GM10847 (cell line): ENCODE results near the gene LPGAT1.

Experiments
- POLR2A ChIP-seq: IDR thresholded peaks from 2 replicates; pipeline ENCODE4 v1.6.1; 2011; ENCODE audit not compliant: insufficient read length; ENCODE audit errors: extremely low read depth

Gene LPGAT1

DNA sequence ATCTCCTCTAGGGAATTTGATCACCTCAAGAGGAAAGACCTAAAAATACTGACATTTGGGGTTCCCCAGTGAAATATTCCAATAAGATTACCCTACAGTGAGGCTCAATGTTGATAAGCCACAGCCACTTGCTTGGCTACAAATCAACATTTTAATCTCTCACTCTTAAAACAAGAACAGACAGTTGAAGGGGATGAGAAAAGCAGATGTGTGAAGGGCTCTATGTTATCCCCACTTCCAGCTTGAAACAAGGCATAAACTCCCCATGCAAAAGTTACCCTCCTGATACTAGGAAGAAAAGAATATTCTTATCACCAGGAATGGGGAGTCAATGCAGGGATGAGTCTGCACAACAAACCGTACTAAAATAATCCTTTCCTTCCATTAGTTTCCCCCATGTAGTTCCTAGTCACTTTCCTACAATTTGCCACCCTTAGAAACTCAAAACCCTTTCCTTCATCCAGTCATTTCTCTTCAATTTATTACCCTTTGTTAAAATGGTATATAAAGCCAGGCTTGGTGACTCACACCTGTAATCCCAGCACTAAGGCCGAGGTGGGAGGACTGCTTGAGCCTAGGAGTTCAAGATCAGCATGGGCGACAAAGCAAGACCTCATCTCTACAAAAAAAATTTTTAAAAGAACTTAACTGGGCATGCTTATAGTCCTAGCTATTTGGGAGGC is 29.5 kb downstream of the LPGAT1 start:
- no peak for TF ChIP-seq POLR2A

DNA sequence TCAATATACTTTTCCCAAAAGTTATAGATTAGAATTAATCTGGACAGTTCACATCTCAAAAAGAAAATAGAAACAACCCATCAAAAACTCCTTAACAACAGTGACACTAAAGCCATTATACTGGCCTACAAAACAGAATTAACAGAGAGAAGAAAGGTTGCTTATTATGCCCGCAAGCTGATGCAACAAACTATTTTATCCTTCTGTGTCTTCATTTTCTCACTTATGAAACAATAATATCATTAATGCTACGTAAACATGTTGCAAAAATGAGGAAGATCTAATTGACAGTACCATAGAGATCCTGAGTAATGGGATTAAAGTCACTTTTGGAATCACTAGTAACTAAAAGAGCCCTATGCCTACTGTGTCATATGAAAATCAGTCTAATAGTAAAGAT is 32.6 kb downstream of the LPGAT1 start:
- no peak for TF ChIP-seq POLR2A

DNA sequence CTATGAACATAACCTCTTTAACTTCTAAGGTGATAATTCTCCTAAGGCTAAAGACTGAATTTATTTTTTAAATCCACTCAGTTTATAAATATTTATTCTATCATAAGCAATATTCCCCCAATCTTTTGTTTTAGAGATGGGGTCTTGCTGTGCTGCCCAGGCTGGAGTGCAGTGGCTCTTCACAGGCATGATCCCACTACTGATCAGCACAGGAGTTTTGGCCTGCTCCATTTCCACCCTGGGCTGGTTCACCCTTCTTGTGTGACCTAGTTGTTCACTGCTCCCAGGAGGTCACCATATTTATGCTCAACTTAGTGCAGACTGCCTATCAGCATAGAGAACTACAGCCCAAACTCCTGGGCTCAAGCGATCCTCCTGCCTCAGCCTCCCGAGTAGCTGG is 38.6 kb downstream of the LPGAT1 start:
- TF ChIP-seq POLR2A, result no peak

DNA sequence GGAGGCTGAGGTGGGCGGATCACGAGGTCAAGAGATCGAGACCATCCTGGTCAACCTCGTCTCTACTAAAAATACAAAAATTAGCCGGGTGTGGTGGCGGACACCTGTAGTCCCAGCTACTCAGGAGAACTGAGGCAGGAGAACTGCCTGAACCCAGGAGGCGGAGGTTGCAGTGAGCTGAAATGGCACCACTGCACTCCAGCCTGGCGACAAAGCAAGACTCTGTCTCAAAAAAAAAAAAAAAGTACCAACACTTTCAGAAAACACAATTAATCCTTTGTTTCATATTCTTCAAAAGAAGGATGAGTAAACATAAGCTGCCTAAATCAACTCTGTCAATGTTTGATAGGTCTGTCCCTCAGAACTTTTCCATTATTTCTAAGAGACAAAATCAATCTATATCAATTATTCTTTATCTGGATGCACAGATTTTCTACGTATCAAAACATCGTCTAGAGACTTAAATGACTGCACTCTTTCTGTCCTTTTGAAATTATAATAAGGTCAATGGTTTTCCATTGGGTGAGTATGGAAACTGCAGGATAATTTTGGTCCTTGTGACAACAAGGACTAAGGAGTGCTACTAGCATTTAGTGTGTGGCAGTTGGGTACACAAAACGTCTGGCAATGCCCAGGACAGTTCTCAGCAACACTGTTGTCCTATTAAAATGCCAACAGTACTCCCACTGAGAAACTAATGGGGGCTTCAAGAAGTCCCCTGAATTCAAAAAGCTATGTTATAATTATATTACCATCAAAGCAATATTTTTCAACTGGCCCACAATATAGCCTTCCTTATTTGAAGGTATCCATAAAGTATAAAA is 40.7 kb downstream of the LPGAT1 start:
- TF ChIP-seq POLR2A, result no peak

DNA sequence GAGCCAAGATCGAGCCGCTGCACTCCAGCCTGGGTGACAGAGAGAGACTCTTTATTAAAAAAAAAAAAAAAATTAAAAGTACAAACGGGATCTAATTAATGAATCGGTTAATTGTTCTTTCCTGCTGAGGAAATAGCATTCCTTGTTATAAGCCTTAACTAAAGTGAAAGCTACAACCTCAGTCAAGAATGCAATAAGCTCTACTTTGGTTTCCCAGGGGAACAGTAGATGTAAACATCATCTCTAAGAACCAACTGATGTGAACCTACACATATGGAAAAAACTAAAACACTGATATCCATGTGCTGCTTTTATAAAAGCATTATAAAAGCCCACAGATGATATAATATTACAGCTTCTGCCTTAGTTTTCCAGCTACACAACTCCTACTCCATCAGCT is 41.9 kb downstream of the LPGAT1 start:
- no peak for TF ChIP-seq POLR2A

DNA sequence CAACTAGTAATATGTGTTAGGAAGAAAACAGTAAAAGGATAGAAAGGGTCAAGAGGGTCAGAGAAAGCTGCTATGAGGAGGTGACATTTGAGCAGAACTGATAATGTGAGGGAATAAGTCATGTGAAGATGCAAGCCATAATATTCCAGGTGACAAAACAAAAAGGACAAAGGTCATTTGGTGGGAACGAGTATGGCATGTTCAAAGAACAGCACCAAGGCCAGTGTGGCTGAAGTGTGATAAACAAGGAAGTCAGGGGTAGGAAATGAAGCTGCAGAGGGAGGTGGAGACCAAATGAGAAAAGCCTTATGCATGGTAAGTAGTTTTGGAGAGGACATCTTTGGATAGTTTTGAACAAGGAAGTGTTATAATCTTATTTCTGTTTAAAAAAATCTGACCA is 46.7 kb downstream of the LPGAT1 start:
- no peak for TF ChIP-seq POLR2A

DNA sequence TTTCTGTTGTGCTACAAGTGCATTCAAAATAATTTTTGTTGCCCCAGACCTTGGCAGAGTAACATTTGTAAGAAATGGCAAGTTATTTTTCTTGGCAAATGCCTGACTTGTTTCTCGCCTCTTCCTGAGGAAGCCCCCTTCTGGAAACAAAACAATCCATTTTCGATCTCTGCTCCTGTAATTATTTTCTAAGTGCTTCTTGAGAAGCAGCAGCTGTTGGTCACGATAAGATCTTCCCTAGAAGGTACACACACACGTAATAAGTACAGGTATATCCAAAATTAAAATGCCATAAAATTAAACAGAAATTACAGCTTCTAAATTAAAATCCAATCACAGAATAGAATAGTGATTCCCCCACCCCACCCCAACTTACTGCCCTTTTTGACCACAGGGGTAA is 47.3 kb downstream of the LPGAT1 start:
- TF ChIP-seq POLR2A, result no peak

DNA sequence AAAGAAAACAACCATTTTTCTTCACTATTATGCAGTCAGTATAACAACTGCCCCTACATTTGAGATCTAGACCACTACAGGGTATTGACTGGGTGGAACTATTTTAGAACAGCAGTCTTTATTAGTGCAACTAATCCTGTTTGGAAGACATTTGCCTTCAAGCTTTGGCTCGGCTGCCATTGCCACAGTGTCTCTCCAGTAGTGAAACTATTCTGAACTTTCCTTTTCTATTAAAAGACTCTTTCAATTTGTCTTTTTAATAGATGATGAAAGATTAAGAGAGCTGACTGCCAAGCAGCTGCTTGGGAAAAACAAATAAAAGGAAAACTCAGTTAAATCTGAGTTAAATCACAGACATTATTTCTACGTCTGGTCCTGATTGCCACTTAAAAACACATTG is 49.3 kb downstream of the LPGAT1 start:
- no peak for TF ChIP-seq POLR2A

DNA sequence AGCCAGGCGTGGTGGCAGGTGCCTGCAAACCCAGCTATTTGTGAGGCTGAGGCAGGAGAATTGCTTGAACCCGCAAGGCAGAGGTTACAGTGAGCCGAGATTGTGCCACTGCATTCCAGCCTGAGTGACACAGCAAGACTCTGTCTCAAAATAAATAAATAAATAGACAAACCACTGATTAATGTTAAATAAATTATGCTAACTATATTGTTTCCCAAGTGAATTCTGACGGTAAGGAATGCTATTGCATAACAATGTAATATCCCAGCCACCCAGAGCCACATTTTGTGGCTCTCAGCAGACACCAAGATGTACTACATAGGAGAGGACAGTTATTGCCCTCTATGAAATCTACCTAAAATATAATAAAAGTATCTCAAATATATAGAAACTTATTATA is 55.4 kb downstream of the LPGAT1 start:
- TF ChIP-seq POLR2A, result no peak

DNA sequence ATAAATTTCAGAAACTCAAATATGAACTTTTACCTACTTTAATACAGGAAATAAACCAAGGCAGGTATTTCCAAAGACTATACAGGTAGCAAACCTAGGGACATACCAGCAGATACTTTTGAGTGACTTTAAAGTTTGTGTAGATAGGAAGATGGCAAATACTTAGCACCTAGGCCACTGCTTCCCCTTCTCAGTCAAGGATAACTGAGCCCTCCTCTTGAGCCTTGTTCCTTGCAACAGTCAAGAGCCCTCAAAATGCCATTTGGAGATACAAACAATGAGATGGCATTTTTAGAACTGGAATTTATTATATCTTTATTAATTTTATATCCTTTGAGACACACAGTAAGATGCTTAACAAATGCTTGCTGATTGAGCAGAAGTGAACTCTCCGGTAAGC is 65.9 kb downstream of the LPGAT1 start:
- no peak for TF ChIP-seq POLR2A

DNA sequence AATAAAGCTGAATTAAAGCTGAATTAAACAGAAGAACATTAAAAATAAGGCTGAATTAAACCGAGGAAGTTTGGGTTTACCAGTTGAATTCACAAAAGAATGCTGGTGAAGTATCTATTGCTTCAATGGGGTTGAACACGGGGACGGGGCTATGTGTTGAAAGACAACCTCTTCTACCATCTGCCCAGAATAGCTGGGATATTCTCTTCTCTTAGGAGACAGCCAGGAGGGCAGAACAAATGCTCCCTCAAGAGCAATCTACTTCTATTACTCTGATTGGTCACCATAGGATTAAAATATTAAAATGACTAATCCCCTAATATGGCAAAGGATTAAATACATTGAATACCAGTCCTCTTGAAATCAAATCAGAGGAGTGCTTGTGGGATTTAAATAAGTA is 68.4 kb downstream of the LPGAT1 start:
- TF ChIP-seq POLR2A, result no peak

DNA sequence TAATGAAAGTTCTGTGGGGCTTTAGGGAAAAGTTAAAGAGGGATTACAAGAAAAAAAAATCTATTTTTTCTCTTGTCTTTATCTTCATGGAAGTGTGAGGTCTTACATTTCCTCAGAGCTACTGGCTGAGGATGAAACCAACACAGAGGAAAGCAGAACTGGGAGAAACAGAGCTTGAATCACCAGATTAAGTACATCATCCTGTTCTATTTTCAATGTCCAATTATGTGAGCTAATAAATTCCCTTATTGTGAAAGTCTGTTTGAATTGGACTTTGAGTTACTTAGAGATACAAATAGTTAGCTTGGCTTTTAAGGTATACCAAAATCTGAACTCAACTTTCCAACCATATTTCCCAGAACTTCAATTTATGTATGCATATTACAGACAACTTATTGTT is 69.2 kb downstream of the LPGAT1 start:
- no peak for TF ChIP-seq POLR2A

DNA sequence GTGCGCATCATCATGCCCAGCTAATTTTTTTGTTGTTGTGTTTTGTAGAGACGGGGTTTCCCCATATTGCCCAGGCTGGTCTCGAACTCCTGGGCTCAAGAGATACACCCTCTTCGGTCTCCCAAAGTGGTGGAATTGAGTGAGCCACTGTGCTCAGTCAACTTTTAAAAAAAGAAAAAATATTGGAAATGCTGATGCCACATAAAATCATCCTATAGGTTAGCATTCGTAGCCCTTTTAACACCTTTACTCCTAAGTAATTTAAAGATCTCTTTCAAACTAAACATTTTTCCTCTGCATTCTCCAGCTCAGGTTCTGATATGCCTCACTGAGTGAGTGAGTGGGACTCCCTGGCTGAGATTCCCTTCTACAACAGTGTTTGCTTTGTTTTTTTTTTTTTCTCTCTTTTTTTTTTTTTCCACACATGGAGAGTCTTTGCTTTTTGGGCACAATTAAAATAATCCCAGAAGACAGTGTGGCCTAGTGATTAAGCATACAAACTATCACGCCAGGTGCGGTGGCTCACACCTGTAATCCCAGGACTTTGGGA is 74.0 kb downstream of the LPGAT1 start:
- TF ChIP-seq POLR2A, result no peak

DNA sequence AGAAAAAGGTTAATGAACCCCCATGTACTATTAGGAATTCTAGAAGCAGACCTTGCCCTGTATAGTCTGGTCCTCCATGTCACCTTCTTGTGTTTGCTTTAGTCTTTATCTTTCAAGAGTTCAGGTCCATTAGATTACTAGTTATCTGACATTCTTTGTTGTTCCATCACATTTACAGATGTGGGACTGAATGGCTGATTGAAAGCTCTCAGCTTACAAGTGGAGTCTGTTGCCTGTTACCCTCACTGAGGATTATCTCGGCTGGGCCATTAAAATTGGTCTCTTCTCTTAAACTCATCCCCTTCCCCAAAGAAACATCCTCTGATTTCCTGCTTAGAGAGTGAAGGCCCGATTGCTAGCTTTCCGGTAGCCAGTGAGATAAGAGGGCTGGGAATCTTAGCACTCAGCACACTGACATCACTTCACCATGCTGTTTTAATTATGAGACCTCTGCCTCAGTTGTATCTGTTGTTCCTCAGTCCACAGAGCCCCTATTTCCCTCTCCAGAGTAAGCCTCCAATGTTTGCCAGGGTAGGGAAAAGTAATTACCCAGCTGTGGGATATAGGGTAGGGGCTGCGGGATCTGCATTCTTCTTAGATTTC is 76.8 kb downstream of the LPGAT1 start:
- no peak for TF ChIP-seq POLR2A

DNA sequence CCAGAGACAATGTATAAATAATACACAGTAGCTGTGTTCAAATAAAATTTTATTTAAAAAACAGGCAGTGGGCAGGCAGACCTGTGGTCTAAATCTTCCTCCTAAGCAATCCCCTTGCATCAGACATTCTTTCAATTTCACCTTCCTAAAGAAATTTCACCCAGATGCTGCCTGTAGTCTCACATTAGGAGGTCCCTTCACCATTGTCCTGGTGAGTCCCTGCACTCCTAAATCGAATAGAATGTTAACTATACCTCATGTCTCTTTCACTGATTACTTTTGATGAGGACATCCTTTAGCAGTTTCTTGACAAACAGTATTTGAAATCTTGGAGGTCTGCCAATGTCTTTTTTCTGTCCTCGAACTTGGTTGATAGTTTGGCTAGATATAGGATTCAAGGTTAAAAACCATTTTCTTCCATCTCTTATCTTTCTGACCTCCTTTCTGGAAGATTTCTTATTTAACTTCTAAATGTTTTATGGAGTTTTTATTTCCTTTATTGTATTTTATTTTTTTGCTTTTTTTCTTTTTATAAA is 77.5 kb downstream of the LPGAT1 start:
- TF ChIP-seq POLR2A, result no peak

DNA sequence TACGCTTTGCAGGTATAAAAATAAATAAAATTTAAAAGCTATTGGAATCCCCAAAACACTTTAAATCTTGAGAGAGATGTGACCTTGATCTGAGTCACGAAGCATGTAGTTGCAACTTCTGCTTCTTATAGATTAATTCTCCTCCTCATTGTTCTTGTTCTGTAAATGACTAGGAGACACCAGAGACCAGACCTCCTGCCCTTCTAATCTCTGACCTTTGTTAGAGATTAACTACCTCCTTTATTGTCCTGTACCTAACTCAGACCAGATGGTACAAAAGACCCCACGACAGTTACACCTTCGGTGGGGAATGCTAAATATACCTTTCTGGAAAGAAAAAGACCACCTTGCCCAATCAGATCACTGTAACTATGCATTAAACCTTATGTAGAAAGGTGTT is 78.2 kb downstream of the LPGAT1 start:
- no peak for TF ChIP-seq POLR2A

DNA sequence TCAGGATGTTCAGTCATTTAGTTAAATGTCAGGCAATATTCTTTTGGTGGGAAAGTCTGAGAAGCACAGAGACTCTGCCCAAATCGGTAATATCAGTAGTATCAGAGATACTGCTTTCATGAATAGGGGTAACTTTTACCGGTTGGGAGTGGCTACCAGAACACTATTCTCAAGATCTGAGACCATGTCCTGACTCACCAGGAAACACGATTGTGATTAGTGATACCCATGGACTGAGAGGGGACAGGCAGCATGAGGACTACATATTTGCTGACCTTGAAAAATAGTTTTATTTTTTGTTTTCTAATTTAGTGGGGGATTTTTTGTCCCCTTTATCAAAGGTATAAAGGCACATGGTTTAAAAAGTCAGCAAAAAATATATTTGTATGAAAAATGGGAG is 79.1 kb downstream of the LPGAT1 start:
- no peak for TF ChIP-seq POLR2A

DNA sequence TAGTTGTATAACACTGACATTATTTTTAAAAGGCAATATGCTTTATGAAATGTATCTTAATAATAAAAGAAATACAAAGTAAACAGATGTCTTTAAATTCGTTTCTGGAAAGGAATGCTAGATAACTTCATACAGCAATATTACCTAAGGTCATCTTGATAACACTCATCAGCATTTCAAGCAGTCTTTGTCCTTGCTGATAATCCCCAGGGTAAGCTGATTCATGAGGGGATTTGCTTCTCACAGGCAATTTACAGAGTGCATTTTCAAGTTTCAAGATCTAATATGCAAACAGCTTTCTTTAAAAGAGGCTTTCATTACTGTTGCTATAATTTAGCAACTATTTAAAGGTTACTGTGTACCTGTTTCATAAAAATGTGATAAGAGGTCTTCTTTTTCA is 80.0 kb downstream of the LPGAT1 start:
- no peak for TF ChIP-seq POLR2A
